Stimulated activated CD4-positive, alpha-beta T cell treated with anti-CD3 and anti-CD28 coated beads, TNF-alpha, amount 100 ng/mL, for 24 hours (primary cell): Measurements from ENCODE around the gene CMIP.
"Not testable (repeated sequence)": the region's sequence is repeated elsewhere in the genome, so short reads cannot be mapped to it uniquely, and the experiment has no call there.

Experiments used
- DNase-seq, 3 experiments: peaks; one replicate each; pipeline ENCODE4 v3.0.0-alpha.2; 2020; ENCODE audit warnings: low read depth in 3 of 3

The CMIP gene

DNA sequence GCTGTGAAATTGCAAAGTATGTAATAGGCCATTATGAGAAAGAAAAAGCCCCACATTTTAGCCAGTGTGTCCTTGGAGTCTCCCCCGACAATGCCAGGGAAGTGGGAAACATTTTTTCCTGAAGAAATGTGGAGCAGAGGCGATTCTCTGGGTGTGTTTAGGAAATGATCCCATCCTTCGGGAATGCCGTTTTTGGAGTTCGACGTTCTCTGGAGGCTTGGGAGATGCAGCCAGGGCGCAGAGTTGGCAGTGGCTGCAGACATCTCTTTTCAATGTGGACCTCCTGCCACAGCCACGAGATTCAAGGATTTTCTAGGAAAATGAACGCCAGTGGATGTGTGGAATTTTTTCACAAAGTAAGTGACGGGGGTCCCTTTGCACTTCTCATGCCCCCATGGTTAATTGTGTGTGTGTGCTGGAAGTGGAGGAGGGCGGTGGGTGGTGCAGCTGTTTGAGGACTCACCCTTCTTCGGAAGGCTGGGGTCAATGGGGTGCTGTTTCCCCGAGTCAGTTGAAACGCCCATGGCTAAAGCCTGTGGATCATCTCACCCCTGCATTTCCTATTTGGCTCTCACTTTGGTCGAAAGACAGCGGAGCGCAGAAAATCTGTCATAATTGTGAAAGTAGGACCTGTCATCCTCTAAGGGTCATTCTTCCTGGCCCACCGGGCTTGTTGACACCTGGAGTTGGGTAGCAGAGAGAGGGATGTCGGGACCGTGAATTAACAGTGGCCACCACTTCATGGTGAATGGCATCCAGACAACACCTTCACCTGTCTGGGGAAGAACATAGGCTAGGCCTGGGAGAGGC is 73.2 kb downstream of the CMIP start:
- DNase-seq = no peak

DNA sequence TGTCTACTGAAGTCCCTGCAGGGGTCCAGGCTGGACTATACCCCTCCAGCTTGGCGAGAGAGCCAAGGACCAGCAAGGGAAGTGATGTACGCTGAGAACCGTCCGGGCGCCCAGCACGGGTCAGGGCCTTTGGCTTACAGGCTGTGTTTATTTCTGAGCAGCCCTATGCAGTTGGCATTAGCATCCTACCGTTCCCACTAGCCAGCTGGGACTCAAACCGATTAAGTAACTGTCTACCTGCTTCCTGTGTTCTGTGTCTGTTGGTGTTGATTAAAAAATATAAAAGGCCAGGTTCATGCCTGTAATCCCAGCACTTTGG is 73.8 kb downstream of the CMIP start:
- no peak for DNase-seq

DNA sequence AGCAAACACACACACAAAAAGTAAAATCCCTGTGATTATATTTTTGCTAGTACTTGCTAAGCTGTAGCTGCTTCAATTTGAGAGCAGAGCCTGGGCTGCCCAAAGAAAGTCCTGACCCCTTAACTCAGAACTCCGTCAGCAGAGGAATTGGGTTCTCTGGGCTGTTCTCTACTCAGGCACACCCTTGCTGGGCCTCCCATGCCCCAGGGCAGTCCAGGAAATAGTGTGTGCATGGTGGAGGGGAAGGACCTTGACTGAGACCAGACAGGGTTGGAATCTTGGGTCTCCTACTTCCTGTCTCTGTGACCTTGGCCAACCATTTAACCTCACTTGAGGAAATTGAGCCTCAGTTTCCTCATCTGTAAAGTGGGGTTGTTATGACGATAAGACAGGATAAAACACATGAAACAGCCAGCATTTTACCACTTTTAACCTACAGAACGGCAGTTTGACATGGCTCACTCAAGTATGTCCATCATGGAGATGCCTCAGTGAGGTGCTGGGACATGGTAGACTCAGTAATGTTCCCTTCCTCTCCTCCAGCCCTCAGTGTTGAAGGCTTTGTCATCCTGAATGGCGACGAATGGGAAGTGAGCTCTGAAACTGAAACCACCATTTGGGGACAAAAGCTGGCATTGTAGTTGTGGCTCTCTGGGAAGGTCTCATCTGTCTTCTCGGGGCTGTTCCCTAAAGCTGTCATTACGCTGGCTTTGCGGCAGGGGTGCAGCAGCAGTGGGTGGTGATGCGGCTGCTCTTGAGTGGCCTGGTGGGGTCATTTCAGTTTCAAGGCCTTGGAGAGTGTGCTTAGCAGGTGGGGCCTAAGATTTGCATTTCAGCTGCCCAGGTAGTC is 74.9 kb downstream of the CMIP start:
- no peak for DNase-seq

DNA sequence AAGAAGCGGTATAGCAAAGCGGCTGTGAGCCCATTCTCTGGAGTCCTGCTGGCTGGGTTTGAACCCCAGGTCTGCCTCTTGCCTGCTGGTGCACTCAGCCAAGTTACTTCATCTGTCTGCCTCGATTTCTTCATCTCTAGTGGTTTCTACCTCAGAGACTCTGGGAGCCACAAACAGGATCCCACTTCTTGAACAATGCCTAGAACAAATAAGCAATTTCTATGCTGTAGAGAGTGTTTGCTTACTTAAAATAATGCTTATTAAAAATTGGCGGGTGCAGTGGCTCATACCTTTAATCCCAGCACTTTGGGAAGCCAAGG is 75.5 kb downstream of the CMIP start:
- DNase-seq = no peak

DNA sequence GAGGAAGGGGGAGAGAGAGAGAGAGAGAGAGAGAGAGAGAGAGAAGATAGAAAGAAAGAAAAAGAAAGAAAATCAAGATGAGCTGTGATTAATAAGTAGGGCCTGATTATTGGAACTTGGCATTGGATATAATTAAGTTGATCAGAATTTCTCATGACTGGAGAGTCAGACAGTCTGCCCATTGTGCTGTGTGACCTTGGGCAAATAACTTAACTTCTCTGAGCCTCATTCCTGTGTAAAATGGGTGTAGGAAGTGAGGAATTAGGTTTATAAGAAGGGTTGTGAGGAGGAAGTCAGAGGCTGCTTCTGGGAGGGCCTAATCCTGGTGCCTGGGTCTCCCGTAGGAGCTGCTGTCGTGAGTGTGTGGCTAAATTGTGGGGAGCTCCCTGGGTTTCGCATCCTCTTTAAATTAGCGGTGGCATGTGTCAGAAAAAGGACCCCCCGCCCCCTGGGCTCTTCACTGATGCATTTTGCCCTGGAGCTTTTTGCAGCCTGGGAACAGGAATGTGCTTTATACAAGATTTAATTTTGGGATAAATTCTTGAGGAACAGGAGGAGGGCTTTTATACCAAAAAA is 76.0 kb downstream of the CMIP start:
- no peak for DNase-seq

DNA sequence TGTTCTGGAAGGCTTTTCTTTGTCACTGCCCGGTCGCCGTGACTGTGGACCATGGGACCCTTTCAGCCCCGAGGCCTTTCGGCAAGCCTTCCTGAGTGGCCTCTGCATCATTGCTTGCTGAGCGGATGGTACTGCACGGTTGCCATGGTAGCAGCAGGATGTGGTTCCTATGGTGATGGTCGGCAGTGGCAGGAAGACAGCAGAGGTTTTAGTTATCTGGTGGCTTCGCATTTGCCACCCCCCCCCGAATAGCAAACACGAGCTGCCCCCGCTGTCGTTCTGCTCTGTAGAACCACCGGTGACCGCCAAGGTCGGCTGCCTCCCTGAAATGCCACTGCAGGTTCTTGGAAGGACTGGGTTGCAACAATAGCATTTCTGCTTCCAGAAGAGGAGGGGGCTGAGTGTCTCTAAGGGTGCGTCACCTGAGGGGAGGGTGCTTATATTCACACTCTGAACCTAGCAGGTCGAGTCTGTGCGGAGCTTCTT is 76.6 kb downstream of the CMIP start:
- DNase-seq = peak; percentile 15 to 41 (median 38)

DNA sequence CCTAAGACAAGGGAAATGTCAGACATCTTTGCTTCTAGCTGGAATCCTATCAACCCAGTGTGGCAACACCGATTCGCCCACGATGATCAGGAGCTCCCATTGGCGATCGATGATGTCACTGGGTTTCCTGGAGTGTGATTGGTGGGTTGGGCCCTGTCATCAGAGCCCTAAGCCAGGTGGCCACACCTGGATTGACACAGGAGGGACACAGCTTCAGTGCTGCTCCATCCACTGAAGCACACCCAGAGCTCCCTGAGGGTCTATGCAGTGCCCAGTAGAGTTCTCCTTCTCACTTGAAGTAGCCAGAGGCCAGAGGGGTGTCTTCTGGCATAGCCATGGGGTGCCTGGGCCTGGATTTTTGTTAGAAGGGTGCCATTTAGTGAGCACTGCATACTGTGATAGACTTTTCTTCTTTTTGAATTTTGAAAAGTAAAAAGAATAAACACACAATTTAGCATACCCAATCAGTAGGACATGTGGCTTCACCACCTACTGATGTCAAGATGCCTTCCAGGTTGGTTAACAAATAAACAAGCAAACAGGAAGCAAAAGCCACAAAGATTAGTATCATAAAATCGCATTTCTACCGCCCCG is 77.6 kb downstream of the CMIP start:
- DNase-seq = no peak

DNA sequence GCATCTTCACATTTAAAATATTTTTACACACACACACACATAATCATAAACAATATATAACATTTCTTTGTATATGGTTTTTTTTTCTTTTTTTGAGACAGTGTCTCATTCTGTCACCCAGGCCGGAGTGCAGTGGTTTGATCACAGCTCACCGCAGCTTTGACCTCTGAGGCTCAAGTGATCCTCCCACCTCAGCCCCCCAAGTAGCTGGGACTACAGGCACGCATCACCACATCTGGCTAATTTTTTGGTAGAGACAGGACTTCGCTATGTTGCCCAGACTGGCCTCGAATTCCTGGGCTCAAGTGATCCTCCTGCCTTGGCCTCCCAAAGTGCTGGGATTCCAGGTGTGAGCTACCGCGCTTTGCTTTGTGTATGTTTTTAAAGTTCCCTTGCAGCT is 78.2 kb downstream of the CMIP start:
- not testable (repeated sequence) for DNase-seq

DNA sequence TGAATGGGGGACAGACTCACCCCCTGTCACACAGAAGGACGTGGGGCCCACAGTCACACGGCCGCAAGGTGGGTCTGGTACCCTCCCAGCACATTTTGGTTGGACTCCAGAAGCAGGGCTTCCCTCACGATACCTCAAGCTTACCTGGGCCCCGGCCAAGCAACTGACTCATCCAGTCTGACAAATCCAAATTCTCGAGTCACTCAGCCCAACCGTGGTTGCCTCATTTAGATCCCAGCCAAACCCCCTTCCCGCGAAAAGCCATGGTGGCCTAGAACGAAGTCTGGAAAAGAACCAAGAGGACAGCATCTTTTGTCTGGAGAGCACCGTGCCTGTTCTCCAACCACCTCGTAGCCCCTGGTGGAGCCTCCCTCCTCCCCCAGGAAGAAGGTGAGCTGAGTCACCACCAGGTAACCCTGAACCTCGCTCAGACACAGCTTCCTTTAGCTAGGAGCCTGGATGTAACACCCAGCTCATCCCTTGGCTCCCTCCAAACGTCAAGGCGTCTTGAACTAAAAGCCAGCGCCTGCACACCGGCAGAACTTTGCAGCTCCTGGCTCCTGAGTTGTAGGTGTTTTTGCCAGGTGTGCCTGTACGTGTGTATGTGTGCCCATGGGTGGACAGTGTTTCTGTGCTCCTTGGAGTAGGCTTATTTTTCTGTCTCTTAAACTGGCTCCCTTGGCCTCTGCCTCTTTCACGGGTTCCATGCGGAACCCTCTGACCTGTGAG is 78.9 kb downstream of the CMIP start:
- DNase-seq = peak in 1 of 3 experiments; percentile 3

DNA sequence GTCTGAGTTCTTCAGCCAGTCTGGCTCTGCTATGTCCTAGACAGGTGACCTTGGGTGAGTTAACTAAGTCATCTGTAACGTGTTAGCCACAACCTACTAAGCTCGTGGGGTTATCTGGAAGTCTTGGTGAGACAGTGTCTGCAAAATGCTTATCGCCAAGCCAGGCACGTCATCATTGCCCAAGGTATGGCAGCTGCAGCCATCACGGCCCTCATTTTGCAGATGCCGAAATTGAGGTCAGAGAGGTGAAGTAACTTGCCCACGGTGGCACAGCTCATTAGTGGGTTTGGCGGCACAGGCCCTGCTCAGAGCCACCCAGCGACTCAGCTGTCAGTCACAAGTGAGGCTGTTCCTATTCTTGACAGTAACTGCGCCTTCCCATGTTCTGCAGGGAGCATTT is 79.8 kb downstream of the CMIP start:
- no peak for DNase-seq

DNA sequence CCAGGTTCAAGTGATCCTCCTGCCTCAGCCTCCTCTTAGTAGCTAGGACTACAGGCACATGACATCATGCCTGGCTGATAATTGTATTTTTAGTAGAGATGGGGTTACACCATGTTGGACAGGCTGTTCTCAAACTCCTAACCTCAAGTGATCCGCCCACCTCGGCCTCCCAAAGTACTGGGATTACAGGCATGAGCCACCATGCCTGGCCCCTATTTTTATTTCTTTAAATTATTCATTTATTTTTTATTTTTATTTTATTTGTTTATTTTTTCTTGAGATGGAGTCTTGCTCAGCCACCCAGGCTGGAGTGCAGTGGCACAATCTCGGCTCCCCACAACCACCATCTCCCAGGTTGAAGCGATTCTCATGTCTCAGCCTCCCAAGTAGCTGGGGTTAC is 80.3 kb downstream of the CMIP start:
- DNase-seq = not testable (repeated sequence)

DNA sequence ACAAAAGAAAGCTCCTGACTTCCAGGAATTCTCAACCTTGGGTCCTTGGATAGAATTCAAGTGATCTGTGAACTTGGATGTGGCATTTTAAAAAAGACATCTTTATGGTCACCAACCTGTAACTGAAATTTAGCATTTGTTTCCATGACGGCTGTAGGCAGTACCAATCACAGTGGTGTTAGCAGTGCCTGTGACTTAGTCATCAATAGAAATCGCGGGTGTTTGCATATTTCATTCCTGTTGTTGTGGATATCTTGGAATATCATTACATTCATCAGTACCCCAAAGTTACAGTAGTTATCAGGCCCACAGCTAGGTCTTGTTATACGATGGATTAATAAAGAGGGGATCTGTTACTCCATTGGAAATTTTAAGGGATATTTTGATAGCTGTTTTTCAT is 81.6 kb downstream of the CMIP start:
- no peak for DNase-seq

DNA sequence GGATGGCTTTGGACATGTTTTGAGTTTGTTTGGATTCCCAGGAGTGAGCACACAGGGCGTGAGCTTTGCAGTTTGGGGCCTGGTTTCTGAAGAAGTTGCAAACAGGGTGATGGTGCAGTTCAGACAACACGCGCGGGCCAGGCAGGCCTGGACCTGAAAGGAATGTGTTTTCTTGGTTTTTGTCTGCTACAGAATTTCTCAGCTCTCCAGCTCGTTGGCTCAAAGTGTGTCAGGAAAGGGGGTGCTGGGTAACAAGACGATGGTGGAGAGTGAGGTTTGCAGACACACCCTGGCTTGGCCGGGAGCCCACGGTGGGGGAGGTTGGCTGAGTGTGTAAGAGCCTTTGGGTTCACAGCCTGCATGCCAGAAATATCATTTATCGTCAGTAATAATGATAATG is 82.3 kb downstream of the CMIP start:
- no peak for DNase-seq

DNA sequence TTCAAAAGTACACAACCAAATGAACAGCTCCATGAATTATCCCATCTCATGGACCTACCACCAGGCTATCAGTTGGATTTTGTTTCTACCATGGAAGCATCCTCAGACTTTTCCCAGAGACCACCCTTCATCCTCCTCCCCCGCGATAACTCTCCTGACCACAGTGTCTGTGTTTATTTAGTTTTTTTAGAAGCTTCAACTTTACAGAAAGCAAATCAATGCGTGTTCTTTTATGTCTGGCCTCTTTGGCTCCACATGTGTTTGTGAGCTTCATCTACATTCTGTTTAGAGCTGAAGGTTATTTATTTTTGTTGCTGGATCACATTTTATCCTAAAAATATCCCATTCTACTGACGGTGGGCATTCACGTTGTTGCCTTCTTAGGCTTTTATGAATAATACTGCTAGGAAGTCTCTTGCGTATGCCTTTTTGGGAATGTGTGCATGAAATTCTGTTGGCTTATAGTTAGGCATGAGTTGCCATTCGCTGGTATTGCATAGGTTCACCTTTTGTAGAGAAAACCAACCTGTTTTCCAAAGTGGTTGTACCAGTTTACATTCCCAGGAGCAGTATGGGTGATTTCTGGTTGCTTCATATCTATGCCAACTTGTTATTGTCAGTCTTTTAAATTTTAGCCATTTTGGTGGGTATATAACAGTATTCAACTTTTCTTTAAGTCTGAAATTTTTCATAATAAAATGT is 83.0 kb downstream of the CMIP start:
- DNase-seq = no peak

DNA sequence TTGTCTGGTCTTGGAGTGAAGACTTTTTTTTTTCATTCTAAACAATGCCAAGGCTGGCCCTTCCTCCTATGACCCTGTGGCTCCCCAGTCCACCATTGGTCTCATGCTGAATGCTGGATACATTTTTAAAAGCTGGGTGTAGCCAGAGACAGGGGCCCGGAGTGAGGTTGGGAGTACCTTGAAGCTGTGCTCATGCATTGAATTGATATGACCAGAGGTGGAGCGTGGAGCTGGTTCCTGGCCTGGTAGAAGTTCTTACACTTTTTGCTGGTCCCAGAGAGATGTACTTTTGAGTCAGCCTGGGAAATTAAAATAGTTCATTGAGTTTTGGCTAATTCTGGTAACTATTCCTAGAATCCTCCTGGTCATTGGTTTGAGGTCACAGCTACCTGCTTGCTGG is 83.6 kb downstream of the CMIP start:
- DNase-seq = no peak

DNA sequence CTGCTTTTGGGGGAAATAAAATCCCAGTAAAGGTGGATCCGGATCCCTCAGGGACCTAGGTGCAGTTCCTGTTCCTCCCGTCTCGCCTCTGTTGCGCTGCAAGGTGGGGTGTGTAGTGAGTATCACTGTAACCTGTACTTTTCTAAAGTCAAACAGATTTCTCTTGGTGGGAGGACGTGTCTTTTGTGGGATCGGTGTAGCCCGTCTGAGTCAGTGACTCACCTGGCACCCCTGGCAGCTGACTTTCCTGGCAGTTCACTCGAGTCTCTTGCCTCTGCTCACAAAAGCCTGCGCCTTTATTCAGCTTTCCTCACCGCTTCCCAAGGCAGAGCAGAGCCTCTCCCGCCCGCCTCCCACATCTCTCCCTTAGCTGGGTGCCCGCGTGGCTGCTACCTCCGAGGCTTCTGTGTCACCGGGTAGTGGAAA is 85.7 kb downstream of the CMIP start:
- no peak for DNase-seq

DNA sequence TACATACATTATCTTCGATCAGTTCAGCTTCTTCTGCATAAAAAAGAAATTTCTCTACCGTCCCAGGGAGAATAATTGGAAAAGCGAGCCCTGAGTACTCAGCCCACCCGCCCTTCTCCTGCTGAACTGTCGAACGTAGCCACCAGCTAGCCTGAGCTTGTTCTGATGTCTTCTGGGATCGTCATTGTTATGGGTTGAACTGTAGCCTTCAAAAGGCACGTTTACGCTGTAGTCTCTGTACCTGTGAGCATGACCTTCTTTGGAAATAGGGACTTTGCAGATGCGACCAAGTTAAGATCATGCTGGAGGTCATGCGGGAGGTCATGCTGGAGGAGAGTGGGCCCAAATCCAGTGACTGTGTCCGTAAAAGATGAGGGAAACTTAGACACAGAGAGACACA is 86.2 kb downstream of the CMIP start:
- DNase-seq = no peak

DNA sequence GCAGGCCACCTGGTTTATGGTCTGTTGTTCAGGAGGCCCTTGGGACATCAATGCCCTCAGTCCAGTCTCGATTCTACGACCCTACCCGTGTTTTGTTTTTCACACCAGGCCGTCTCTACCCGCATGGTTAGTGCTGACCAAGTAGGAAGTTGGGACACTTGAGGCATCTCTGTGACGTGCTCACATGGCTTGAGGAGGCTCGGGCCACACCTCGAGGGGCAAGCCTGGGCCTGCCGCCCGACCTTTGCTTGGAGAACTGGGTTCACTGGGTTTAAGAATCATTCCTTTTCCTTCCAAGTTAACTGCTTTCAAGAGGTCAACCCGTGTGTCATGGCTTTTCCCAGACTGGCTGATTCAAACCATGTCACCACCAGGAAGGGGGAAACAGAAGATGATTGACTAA is 86.8 kb downstream of the CMIP start:
- DNase-seq = no peak

DNA sequence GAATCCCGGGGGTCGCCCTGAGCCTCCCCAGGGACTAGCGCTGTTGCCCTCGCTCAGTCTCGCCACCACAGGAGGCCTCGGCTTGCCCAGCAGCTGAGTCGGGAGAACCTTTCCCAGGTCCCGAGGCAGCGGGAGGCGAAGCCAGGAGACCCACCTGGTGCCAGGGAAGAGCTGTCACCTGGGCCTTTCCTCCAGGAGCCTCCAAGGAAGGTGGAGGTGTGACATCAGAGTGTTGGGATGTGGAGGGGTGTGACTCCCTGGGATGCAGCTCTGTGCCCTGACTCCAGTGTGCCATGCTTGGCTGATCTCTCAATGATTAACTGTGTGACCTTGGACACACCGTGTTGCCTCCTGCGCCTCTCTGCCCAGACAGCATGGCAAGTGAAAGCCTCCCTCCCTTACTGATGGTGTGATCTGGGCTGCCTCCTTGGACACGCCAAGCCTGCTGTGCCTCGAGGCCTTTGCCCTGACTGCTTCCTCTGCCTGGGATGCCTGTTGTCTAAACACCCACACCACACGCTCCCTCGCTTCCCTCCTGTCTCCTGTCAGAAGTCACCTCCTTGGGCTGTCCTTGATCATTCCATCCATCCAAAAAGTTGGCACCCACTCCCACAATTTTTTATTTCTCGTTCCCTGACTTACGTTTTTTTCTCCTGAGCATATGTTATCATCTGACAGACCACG is 88.0 kb downstream of the CMIP start:
- no peak for DNase-seq

DNA sequence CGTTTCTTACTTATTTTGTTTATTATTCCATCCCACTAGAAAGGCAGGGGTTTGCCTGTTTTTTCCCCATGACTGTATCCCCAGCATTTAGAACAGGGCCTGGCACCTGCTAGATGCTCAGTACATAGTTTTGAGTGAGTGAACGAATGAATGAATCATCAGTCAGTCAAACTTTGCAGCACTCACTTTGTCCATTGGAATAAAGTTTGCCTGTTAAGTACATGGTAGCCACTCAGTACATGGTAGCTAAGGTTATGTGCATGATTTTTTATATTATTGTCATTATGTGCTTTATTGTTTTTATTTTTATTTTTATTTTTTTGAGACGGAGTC is 88.5 kb downstream of the CMIP start:
- DNase-seq = no peak
